ENCODE data around the gene ZNF750.

ZNF750 gene

DNA sequence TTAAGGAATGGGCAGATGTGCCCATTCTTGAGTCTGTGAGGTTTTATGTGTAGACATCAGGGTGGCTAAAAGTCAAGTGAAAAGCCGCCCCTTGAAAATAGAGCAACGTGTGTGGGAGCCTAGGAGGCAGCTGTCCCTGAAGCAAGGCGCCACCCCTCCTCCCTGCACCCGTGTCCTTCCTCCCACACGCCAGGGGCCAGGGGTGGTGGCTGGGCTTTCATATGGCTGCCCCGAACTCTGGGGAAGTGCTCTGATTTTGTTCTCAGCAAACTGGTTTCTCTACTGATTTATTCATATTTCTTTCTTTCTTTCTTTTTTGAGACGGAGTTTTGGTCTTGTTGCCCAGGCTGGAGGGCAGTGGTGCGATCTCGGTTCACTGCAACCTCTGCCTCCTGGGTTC, 4.7 kb downstream of the ZNF750 start:
- DNase-seq (ENCODE audit: low read depth), result no peak

DNA sequence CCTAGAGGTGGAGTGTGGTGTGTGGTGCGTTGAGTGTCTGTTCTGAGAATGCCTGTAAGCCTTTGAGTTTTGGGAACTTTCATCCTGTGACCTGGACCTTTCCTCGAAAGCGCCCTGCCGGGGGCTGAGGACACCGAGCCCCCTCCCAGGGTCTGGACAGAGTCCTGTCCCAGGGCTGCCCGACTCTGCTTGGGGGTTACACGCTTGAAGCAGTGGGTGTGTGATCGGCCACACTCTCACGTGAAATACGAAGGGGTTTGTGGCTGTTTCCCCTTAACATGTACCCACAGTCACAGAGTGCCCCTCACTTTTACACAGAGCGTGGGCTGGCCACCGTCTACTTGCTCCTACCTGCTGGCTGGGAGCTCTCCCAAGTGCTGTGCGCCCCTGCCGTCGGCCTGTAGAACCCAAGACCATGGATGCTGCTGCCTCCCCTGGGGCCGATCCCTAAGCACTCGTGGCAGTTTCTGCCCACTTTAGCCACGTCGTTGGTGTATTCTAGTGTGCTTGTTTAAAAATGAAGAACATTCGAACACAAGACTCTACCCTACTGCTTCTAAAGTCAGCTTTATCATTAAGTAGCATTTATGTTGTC, 6.8 kb downstream of the ZNF750 start:
- no peak for DNase-seq (ENCODE audit: low read depth)

DNA sequence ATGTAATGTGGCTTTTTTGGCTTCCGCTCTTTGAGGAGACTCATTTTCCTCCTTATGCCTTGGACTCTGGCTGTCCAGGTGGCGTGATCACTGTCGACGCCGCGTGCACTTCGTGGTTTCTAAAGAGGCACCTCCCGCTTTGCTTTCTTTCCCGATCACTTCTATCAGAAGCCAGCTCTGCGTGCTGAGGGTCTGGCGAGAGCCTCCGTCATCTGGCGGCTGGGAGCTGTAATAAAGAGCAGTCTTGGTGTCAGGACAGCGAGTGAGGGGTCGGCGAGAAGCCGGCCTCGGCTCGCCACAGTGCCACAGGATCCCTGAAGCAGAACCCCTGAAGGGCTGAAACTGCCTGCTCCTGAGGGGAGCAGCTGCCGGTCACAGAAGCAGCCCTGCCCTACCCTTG, 7.4 kb downstream of the ZNF750 start:
- no peak for DNase-seq (ENCODE audit: low read depth)

DNA sequence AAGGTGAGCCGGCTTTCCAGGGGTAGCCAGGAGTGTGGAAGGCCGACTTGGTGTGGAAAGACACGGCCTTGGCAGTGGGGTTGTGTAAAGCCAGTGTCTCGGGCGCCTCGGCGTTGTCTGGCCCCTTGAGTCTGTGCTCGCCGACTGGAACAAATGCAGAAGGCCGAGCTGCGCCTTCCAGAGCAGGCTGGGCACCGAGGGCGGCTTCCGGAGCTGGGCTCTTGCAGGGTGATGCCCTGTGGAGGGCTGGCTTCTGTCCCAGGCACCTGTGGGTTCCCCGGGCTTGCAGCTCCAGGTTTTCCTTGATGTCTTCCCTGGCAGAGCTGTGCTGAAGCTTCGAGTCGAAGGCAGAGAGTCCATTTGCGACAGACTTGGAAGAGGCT, 8.0 kb downstream of the ZNF750 start:
- DNase-seq (ENCODE audit: low read depth), result no peak

DNA sequence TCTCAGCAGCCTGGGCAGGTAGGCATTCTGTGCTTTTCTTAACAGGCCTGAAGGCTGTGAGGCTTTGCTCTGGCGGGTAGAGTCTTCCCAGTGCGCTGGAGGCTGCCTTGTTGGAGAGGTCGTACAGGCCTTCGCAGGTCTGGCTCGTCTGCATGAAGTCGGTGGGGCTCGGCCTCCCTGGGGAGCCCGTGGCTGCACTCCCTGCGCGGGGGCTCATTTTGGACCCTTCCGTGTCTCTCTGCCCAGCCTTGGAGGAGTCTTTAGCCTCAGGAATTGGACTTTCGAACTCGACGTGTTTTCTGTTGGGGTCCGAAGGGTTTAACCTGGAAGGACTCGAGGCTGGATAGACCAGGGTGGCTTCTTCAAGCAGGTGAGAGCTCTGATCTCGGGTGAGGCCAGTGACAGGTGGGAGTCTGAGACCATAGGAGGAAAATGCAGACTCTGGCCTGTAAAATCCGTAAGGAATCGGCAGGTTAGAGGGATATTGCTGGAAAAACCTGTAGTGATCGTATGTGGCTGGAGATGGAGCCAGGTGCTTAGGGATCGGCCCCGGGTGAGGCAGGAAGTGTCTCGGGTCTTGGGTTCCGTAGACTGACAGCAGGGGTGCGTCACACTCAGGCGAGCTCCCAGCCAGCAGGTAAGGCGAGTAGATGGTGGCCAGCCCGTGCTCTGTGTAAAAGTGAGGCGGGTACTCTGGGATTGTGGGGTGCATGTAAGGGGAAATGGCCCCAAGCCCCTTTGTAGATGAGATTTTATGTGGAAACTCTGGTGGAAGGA, 8.6 kb downstream of the ZNF750 start:
- DNase-seq (ENCODE audit: low read depth), result no peak

DNA sequence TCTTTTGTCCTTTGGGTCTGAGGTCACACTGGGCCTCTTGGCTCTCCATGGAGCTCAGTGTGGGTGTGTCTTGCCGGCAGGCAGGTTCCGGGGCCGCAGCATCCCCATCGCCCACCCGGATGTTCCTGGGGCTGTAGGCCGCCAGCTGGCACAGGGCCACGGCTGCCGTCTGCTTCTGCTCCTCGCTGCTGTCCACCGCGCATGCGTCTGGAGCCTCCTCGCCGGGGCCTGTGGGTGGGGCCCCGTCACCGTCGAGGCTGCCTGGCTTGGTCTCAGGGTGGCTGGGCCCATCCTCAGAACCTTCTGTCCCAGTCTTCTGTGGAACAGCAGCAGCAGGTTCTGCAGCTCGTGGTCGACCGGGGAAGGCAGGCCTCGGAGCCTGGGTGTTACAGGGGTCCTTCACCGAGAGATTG, 9.6 kb downstream of the ZNF750 start:
- no peak for DNase-seq (ENCODE audit: low read depth)

DNA sequence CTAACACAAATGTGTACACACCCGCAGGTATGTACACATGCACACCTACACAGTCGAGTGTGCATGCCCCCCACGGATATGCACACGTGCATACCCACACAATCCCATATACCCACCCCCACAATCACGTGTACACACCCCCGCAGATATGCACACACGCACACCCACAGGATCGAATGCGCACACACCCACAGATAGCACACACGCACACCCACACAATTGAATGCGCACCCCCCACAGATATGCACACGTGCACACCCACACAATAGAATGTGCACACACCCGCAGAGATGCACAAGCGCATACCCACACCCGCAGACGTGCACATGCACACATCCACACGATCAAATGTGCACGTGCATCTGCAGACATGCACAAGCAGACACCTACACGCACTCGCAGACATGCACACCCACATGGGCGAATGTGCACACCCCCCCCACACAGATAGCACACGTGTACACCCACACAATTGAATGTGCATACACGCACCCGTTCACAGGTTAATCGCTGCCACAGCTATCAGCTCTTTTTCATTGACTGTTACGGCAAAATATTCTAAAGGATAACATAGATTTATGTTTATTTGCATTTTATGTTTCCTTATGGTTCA, 10.8 kb downstream of the ZNF750 start:
- DNase-seq (ENCODE audit: low read depth), result no peak

DNA sequence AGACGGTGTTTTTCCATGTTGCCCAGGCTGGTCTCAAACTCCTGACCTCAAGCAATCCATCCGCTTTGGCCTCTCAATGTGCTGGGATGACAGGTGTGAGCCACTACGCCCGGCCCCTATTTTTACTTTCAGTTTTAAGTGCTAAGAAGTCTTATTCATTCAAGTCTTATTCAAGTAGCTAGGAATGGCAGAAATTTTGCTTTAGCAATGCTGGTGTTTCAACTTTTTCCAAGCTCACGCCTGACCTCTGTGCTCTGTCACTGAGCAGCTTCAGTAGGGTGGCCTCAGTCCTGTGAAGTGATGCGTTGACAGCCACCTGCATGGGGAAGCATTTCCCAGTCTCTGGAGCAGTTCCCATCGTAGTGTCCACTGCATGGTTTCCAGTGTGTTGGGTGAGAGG, 12.9 kb downstream of the ZNF750 start:
- no peak for DNase-seq (ENCODE audit: low read depth)

DNA sequence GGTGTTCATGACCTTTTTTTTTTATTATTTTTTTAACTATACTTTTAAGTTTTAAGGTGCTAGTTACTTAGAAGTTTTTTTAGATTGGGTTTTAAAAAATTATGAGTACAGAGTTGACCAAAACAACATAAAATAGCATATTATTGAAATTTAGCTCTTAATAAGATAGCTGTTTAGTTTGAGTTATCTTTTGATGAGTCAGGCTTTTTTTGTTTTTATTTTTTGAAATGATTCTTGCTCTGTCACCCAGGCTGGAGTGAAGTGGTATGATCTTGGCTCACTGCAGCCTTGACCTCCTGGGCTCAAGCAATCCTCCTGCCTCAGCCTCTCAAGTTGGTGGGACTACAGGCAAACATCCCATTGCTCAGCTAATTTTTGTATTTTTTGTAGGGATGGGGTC, 13.6 kb downstream of the ZNF750 start:
- DNase-seq (ENCODE audit: low read depth), result no peak

DNA sequence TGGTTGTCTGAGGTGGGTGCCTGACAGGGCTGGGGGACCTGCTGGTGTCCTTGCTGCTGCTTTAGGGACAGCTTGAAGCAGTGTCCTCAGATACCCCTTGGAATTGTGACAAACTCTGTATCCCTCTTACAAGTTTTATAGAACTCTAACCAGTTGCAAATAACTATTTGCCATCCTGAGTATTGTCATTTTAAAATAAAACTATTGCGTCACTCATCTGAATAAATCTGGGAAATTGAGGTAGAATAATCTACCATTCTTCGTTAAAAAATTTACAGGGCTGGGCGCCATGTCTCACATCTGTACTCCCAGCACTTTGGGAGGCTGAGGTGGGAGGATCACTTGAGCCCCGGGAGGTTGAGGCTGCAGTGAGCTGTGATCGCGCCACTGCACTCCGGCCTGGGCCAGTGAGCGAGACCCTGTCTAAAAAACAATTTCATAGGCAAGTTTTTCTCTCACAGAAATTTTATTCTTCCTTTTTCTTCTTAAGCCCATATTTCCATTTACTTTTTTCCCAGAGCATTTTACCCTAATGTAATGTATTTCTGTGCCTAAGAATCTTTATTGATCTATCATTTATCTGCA, 14.2 kb downstream of the ZNF750 start:
- no peak for DNase-seq (ENCODE audit: low read depth)

DNA sequence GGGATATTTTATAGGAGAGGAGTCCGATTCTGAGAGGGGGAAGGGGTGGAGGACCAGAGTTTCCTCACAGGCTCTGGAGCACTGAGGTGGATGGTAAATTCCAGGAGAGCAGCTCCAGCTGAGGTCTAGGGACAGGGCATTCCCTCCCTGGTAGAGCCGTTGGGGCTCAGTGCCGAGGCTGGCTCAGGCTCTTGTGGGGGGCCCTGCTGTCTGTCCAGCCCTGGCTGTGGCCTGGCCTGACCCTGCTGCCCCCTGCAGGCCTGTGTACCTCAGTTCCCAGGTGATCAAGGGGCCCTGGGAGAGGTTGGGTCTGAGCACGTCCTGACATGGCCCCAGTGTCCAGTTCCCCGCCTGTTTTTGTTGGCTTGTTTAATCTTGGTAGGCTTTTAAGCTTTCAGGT, 16.8 kb downstream of the ZNF750 start:
- no peak for DNase-seq (ENCODE audit: low read depth)

DNA sequence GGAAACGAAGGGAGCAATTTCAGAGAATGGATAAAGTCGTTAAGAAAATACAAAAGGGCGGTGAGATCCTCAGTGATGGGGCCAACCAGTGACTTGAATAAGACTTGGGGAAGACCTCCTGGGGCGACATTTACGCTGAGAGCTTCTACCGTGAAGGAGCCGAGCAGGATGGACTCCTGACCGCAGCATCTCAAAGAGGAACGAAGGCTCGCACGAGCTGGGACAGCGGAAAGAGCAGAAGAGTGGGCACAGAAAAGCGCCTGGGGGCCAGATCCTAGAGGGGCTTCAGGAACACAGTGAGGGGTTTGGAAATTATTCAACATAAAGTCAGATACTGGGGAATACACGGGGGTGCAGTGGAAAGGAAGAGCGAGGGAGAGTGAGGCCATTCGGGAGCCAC, 17.5 kb downstream of the ZNF750 start:
- no peak for DNase-seq (ENCODE audit: low read depth)

DNA sequence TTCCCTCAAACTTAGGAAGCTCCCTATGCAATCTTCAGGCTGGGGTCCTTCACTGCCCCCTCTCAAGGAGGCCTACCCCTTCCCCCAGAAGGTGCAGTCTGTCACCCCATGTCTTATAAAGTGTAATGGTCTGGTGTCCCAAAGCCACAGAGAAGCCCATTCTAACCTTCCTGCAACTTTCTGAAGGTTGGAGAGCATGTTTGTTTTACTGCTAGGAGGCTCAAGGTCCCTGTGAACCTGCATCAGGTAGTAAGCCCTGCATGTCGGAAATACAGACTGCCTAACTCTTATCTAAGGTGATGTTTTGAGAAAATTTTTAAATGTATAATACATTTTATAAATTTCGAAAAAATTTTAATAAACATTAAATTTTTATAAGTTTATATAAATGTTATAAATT, 18.3 kb downstream of the ZNF750 start:
- DNase-seq (ENCODE audit: low read depth), result no peak

DNA sequence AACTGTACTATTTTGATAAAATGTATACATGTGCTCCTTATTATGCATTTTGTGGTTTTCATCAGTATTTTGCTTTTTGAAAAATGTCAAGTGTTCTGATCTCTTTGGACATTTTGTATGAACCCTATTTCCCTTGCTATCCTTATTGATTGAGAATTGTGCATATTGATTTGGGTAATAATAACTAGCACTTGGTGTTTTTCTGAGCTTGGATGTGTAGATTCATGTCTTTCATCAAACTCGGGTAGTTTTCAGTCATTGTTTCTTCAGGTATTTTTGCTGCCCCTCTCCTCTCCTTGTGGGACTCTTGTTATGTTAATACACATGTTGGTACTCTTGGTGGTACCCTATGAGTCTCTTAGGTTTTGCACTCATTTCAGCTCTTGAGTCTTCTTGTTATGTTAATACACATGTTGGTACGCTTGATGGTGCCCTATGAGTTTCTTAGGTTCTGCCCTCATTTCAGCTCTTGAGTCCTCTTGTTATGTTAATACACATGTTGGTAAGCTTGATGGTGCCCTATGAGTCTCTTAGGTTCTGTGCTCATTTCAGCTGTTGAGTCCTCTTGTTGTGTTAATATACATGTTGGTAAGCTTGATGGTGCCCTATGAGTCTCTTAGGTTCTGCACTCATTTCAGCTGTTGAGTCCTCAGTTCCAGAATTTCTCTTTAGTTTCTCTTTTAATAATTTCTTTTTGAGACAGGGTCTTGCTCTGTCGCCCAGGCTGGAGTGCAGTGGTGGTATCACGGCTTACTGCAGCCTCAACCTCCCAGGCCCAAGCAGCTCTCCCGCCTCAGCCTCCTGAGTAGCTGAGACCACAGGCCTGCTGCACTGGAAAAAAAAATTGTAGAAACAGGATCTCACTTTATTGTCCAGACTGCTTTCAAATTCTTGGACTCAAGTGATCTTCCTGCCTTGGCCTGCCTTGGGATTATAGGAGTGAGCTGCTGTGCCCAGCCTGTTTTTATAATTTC, 19.3 kb downstream of the ZNF750 start:
- DNase-seq (ENCODE audit: low read depth), result no peak

DNA sequence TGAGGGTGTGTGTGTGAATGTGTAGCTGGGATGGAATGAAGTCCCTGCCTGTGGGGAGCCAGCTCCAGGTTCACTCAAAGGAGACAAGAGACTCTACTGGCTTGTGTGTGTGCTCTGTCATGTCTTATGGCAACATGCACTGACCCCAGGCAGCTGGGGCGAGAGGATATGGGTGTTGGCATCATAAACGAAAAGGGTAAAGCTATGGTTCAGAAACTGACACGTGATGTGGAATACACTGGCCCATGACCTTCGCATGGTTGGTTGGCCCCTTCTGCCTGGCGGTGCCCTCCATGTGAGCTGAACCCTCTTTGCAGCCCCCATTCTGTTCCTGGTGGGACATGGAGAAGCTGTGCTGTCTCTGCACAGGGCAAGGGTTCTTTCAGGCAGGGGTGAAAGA, 21.9 kb downstream of the ZNF750 start:
- DNase-seq (ENCODE audit: low read depth), result no peak

DNA sequence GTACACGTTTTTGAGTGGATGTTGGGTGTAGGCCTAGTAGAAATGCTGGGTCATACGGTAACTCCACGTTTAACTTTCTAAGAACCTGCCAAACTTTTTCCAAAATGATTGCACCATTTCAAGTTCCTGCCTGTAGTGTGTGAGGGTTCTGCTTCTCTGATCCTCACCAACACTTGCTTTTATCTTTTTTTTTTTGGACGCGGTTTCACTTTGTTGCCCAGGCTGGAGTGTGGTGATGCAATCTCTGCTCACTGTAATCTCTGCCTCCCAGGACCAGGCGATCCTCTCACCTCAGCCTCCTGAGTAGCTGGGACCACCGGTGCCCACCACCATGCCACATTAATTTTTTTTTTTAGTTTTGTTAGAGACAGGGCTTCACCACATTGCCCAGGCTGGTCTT, 23.5 kb downstream of the ZNF750 start:
- no peak for DNase-seq (ENCODE audit: low read depth)

DNA sequence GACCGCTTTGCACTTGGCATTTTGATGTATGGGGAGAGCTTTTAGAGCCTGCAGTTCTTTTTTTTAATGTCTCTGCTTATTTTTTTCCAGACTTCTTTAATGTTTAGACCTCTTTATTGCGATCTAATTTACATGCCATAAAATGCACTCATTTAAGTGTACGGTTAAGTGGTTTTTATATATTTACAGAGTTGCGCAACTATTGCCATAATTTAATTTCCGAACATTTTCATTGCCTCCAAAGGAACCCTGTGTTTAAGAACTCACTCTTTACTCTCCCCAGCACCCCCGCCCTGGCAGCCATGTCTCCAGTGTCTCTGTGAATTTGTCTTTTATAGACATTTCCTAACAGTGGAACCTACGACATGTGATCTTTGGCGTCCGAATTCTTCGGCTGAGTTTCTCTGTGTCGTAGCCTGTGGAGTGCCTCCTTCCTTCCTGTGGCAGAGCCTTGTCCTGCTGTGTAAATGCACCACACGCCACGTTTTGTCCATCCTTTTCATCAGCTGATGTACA, 24.0 kb downstream of the ZNF750 start:
- DNase-seq (ENCODE audit: low read depth), result no peak

DNA sequence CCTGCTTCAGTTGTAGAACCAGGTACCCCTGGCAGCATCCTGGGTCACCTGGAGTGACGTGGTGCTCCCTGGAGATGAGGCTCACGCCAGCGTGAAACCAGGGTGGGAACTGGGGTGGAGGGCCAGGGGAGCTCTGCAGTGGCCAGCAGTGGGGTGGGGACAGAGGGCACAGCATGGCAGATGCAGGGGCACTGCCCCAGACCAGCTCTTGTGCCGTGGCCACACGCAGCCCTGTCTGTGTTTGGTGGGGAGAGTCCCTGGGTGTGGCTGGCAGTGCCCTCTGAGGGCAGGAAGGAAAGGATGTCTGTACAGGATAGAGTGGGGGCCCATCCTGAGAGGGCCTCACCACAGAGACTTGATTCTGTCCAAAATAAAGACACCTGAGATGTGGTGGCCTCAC, 24.5 kb downstream of the ZNF750 start:
- DNase-seq (ENCODE audit: low read depth), result no peak

DNA sequence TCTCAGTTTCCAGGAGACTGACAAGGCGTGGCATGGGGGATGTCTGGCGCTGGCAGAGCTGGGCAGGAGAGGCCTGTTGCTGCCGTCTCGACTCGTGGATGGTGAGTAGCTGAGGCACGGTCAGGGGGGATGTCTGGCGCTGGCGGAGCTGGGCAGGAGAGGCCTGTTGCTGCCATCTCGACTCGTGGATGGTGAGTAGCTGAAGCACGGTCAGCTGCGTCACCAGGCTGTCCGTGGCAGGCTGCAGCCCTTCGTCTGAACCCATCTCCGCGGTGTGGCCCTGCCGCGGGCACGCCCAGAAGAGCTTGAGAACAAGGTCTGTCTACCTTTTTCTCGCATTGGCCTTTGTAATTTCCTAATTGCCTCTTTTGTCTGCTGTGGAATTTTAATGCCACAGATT, 25.0 kb downstream of the ZNF750 start:
- no peak for DNase-seq (ENCODE audit: low read depth)

DNA sequence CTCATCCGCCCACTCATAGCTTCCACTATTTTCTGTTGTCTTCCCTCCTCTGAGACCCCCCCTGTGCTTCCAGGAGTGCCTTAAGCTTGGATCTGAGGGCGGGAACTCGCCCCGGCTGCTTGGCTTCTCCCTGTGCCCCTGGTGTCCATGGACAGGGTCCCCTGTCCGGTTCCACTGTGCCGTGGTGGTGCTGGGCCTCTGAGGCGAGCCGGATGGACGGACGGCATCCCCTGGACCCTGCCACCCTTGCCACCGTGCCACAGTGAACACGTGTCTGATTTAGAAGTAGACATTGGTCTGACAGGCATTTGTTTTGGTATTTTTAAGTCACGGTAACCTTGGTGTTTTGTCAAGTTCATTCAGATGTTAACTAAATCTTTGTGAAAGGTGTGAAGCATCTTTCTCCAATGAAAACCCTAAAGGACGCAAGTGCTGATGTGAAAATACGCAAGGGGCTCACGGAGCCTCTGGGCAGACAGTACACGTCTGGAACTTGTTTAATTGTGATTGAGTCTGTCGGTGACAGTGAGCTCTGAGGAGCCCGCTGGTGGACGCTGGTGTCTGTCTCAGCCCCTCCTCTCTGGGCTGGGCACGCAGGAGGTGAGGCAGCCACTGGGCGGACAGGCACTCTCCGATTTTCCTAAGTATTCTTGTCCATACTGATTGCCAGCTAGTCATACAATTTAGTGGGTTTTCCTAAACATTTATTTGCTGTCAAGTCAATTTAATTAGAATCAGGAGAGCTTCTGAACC, 26.3 kb downstream of the ZNF750 start:
- no peak for DNase-seq (ENCODE audit: low read depth)

DNA sequence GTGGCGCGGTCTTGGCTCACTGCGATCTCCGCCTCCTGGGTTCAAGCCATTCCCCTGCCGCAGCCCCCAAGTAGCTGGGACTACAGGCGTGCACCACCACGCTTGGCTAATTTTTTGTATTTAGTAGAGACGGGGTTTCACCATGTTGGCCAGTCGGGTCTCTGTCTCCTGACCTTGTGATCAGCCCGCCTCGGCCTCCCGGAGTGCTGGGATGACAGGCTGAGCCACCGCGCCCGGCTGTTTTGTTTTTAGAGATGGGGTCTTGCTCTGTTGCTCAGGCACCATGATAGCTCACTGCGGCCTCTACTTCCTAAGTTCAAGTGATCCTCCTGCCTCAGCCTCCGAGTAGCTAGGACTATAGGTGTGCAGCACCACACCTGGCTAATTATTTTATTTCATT, 27.2 kb downstream of the ZNF750 start:
- no peak for DNase-seq (ENCODE audit: low read depth)

Data from stromal cell of bone marrow (primary cell).